Measurements from ENCODE around the gene ERP44. TPM values are rescaled to one million over a fixed set of nuclear protein-coding genes. Genes with fewer than 3 reads are reported as not detected.

Gene ERP44
- polyA plus RNA-seq, 3 donors: 18.4 to 74.0 (median 66.3) TPM

- no peak overlapping the region for H3K9ac ChIP-seq (ENCODE audit: insufficient read depth, low read length, poor library complexity, severe bottlenecking)
- no peak overlapping the region for H3K27ac ChIP-seq (ENCODE audit: low read depth in 1 of 2, low read length in 2 of 2)
- Mint-ChIP-seq H3K4me3 (no peak overlapping the region), H3K27me3 (ENCODE audit: low read depth in 3 of 3) (no peaks in the 10 kb centered on the region), H3K4me1 (peaks cover 33% of the 10 kb centered on the region), H3K9me3 (no peaks in the 10 kb centered on the region), H3K27ac (peak overlapping the region in 2 of 7 donors; percentile 11 to 47), H3K36me3 (peaks cover 51 to 62% of the 10 kb centered on the region in 2 donors)
- no CpG with 5 or more reads among the region's 2 CpGs for WGBS (ENCODE audit: insufficient coverage)
- intact Hi-C loops (cut with micrococcal nuclease): no loop called here
- H3K9me3 ChIP-seq (replicated peaks in 1 of 2; ENCODE audit: control insufficient read depth in 1 of 2, insufficient read depth in 1 of 2, low read length in 2 of 2): no peaks in the 10 kb centered on the region
- no peaks in the 10 kb centered on the region for H3K27me3 ChIP-seq (ENCODE audit: control insufficient read depth in 2 of 2, insufficient read depth in 2 of 2, low read length in 2 of 2)
- H3K79me2 ChIP-seq (ENCODE audit: insufficient read depth, low read length): peaks cover 17% of the 10 kb centered on the region
- TF ChIP-seq, protein P1, sequence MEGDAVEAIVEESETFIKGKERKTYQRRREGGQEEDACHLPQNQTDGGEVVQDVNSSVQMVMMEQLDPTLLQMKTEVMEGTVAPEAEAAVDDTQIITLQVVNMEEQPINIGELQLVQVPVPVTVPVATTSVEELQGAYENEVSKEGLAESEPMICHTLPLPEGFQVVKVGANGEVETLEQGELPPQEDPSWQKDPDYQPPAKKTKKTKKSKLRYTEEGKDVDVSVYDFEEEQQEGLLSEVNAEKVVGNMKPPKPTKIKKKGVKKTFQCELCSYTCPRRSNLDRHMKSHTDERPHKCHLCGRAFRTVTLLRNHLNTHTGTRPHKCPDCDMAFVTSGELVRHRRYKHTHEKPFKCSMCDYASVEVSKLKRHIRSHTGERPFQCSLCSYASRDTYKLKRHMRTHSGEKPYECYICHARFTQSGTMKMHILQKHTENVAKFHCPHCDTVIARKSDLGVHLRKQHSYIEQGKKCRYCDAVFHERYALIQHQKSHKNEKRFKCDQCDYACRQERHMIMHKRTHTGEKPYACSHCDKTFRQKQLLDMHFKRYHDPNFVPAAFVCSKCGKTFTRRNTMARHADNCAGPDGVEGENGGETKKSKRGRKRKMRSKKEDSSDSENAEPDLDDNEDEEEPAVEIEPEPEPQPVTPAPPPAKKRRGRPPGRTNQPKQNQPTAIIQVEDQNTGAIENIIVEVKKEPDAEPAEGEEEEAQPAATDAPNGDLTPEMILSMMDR (IDR thresholded peaks at IDR 0.05): no peak
- H3K4me3 ChIP-seq (replicated peaks in 1 of 3; ENCODE audit: low read depth in 2 of 3, low read length in 3 of 3): no peak overlapping the region
- H3K4me1 ChIP-seq (ENCODE audit: control insufficient read depth in 1 of 2, insufficient read depth in 2 of 2, low read length in 2 of 2): peaks cover 2 to 12% of the 10 kb centered on the region in 2 donors
- DNase-seq: no peak
- H2AFZ ChIP-seq (ENCODE audit: insufficient read depth, low read depth, low read length, poor library complexity, severe bottlenecking): no peak overlapping the region
- no peak overlapping the region for H3K4me2 ChIP-seq (replicated peaks; ENCODE audit: extremely low read depth, low read length, poor library complexity, severe bottlenecking)
- H4K20me1 ChIP-seq (ENCODE audit: insufficient read depth, low read length): peaks cover 88% of the 10 kb centered on the region
- peaks cover 23 to 66% of the 10 kb centered on the region in 2 donors for H3K36me3 ChIP-seq (replicated peaks in 1 of 2; ENCODE audit: control insufficient read depth in 1 of 2, insufficient read depth in 2 of 2, low read length in 2 of 2)
These were observed 42.2 kb downstream of the ERP44 start for GRCh38 chr9:100056561-100056960.

DNA sequence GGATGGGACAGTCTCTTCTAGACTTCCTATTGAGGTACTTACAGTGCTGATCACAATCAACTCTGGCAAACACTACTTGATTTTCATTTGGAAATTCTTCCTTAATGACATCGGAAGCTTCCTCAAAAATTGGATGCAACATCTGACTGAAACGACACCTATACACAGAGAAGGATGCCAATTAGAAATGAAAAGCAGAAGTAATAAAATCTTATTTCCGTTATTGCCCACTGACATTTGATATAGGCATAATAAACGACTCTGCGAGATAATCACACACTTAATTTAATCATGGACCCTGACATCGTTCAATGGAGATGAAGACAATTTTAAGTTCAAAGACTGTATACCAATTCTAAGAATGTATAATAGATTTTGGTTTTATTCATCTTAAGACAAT is 46.4 kb downstream of the ERP44 start:
- no peak overlapping the region for H3K27ac ChIP-seq (ENCODE audit: low read depth in 1 of 2, low read length in 2 of 2)
- Mint-ChIP-seq H3K27ac (no peak overlapping the region), H3K4me1 (peaks cover 17% of the 10 kb centered on the region), H3K4me3 (no peak overlapping the region), H3K27me3 (ENCODE audit: low read depth in 3 of 3) (peaks cover 0 to 3% (median 1%) of the 10 kb centered on the region in 3 donors), H3K9me3 (no peaks in the 10 kb centered on the region), H3K36me3 (peaks cover 62 to 77% of the 10 kb centered on the region in 2 donors)
- no peak overlapping the region for H3K4me3 ChIP-seq (replicated peaks in 1 of 3; ENCODE audit: low read depth in 2 of 3, low read length in 3 of 3)
- intact Hi-C loops (cut with micrococcal nuclease): no loop called here
- no peaks in the 10 kb centered on the region for H3K27me3 ChIP-seq (ENCODE audit: control insufficient read depth in 2 of 2, insufficient read depth in 2 of 2, low read length in 2 of 2)
- H3K9ac ChIP-seq (ENCODE audit: insufficient read depth, low read length, poor library complexity, severe bottlenecking): no peak overlapping the region
- peaks cover 11% of the 10 kb centered on the region for H3K79me2 ChIP-seq (ENCODE audit: insufficient read depth, low read length)
- H4K20me1 ChIP-seq (ENCODE audit: insufficient read depth, low read length): peaks cover 87% of the 10 kb centered on the region
- no peaks in the 10 kb centered on the region for H3K9me3 ChIP-seq (replicated peaks in 1 of 2; ENCODE audit: control insufficient read depth in 1 of 2, insufficient read depth in 1 of 2, low read length in 2 of 2)
- H2AFZ ChIP-seq (ENCODE audit: insufficient read depth, low read depth, low read length, poor library complexity, severe bottlenecking): no peak overlapping the region
- peaks cover 49 to 86% of the 10 kb centered on the region in 2 donors for H3K36me3 ChIP-seq (replicated peaks in 1 of 2; ENCODE audit: control insufficient read depth in 1 of 2, insufficient read depth in 2 of 2, low read length in 2 of 2)
- H3K4me2 ChIP-seq (replicated peaks; ENCODE audit: extremely low read depth, low read length, poor library complexity, severe bottlenecking): no peak overlapping the region
- no peaks in the 10 kb centered on the region for H3K4me1 ChIP-seq (ENCODE audit: control insufficient read depth in 1 of 2, insufficient read depth in 2 of 2, low read length in 2 of 2)
- WGBS (ENCODE audit: insufficient coverage): no CpG with 5 or more reads among the region's 6 CpGs
- no peak for DNase-seq
- TF ChIP-seq, protein P1 (IDR thresholded peaks at IDR 0.05): no peak

Measured in CD14-positive monocyte (primary cell).